ENCODE results near the gene OR13H1.
"Not testable (repeated sequence)": the region's sequence is repeated elsewhere in the genome, so short reads cannot be mapped to it uniquely, and the experiment has no call there.

The OR13H1 gene, protein sequence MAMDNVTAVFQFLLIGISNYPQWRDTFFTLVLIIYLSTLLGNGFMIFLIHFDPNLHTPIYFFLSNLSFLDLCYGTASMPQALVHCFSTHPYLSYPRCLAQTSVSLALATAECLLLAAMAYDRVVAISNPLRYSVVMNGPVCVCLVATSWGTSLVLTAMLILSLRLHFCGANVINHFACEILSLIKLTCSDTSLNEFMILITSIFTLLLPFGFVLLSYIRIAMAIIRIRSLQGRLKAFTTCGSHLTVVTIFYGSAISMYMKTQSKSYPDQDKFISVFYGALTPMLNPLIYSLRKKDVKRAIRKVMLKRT

DNA sequence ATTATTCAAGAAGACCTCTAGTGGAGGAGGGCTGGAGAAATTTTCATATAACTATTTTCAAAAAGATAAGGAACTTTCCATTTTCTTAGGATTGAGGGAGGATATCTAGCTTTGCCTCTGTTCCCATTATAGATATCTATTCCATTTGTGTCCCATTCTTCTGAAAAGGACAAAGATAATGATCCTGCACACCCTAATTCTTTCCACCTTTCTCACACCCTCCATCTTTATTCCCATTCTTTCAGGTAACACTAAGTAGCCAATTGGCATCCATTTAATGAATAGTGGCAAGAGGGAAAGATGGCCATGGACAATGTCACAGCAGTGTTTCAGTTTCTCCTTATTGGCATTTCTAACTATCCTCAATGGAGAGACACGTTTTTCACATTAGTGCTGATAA, at the start of gene OR13H1:
Gene OR13H1, plus strand, starts transcription at position 301 of the 400 bp plus-strand sequence. Its CDS starts 0 bp downstream, at position 301.
- DNase-seq = no peak

DNA sequence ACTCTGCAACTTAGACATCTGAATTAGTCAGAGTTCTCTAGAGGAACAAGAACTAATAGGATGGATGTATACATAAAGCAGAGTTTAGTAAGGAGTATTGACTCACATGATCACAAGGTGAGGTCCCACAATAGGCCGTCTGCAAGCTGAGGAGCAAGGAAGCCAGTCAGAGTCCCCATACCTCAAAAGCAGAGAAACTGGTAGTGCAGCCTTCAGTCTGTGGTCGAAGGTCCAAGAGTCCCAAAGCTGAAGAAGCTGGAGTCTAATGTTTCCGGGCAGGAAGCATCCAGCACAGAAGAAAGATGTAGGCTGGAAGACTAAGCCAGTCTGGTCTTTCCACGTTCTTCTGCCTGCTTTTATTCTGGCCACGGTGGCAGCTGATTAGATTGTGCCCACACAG, 42.3 kb upstream of the OR13H1 start:
- DNase-seq = not testable (repeated sequence)

DNA sequence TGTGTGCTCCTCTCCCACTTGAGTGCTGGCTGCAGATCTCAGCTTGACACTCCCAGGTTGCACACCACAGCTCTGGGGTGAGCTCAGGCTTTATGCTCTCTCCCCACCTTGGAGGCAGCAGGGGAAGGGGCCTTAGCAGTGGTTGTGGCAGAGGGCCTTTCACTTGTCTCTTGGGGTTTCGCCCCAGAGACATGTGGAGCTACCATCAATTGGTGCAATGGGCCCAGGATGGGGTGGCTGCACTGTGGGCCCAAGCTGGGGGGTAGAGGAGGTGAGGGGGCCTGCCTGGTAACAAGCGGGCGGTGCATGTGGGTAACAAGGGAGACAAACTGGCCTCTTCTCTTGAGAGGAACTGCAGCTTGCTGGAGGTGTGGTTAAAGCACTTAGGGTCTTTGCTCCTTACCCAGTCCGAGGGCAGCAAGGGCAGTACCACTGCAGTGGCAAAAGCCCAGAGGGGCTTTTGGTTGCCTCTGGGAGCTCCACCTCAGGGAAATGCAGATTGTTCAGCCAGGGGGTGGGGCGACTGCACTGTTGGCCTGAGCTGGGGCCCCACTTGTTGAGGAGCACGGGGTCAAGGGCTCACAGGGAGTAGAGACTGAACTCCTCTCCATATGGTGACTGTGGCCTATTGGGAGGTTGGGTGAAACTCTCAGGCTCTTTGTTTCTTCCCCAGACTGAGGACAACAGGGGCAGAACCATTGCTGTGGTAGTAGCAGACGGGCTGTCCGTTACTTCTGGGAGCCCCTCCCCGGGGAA, 30.5 kb upstream of the OR13H1 start:
- no peak for DNase-seq

DNA sequence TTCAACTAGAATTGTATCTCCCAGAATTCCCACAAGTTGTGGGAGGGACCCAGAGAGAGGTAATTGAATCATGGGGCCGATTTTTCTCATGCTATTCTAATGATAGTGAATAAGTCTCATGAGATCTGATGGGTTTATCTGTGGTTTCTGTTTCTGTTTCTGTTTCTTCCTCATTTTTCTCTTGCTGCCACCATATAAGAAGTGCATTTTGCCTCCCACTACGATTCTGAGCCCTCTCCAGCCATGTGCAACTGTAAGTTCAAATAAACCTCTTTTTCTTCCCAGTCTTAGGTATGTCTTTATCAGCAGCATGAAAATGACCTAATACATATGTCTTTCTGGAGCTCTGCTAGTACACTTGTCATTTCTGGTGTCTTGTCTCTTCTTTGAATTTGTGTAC, 22.1 kb upstream of the OR13H1 start:
- DNase-seq = no peak

DNA sequence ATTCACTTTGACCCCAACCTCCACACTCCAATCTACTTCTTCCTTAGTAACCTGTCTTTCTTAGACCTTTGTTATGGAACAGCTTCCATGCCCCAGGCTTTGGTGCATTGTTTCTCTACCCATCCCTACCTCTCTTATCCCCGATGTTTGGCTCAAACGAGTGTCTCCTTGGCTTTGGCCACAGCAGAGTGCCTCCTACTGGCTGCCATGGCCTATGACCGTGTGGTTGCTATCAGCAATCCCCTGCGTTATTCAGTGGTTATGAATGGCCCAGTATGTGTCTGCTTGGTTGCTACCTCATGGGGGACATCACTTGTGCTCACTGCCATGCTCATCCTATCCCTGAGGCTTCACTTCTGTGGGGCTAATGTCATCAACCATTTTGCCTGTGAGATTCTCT, 344 bp downstream of the OR13H1 start:
- no peak for DNase-seq

DNA sequence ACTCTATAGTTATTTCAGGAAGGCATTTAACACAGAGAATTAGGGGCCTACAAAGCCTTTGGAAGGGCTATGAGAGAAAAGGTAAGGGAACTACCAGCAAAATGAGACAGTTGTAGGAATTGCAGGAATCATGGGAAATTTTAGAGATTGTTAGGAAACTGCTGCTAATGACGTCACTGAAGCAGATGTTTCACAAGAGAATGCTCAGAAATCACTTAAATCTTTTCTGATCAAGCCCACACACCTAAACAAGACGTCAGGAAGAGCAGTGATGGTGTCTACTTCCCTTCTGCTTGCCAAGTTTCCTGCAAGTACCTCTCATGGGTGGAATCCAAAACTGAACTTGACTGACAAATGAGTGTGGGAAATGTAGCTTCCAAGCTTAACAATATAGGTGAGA, 5.1 kb downstream of the OR13H1 start:
- no peak for DNase-seq

DNA sequence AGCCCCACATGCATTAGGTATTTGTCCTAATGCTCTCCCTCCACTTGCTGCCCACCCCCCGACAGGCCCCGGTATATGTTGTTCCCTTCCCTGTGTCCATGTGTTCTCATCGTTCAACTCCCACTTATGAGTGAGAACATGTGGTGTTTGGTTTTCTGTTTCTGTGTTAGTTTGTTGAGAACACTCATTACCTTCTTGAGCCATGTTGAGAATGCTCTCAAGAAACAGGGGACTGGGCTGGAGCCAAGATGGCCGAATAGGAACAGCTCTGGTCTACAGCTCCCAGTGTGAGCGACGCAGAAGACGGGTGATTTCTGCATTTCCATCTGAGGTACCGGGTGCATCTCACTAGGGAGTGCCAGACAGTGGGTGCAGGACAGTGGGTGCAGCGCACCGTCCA, 8.6 kb downstream of the OR13H1 start:
- DNase-seq = not testable (repeated sequence)

DNA sequence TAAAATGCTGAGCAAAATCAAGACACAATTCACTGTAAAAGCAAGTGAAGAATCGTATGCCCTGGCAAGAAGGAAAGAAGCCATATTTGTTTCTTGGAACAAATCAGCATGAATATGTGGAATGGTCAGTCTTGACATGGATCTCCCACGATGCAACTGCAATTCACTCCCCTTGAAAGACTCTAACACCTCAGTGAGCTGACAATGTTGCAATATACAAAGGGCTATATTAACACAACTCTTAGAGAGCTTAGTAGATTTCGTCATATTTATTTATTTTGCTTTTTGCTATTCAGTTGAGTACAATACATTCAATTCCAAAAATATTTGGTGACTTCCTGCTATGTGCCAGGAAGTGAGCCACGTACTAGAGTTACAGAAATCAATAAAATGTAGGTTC, 14.7 kb downstream of the OR13H1 start:
- no peak for DNase-seq

DNA sequence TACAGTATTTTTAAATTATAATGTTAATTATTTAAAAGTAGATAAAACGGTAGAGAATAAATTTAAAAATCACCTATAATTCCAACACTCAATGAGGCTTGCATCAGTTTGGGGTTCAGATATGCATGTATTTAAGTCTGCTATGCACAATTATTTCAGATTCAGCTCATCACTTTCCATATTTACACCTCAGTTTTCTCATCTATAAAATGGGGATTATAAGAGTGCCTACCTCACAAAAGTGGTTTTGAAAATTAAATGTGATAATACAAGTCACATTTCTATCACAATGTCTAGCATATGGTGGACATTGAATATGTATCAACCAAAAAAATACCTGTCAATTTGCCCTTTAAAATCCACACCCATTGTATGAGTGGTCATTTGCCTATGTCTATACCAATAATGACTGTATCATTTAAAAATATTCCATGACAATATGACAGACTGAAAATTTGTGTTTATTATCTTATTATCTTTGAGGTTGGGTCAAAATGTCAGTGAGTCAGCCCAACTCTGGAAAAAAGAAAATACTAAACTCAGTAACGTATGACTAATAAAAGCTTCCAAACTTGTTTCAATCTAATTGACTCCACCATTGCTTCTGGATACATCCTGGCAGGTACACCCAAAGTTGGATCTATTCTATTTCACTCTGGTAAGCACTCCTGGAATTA, 20.8 kb downstream of the OR13H1 start:
- DNase-seq = no peak

DNA sequence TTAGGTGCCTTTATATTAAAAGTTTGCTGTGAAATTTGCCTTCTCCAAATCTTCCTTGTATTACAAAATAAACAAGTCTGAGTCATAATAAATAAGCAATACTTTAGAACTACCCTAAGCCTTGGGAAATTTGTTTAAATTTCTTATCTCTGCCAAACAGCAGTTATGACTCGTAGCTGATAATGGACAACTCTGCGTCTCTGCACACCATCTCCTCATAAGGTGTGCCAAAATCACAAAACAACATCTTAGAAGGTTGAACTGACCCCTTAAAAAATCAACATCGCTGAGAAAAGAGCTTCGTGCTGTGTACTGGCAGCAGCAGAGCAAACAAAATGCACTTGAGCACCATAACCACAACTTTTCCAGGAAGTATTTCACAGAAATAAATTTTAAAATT, 22.0 kb downstream of the OR13H1 start:
- DNase-seq = no peak

DNA sequence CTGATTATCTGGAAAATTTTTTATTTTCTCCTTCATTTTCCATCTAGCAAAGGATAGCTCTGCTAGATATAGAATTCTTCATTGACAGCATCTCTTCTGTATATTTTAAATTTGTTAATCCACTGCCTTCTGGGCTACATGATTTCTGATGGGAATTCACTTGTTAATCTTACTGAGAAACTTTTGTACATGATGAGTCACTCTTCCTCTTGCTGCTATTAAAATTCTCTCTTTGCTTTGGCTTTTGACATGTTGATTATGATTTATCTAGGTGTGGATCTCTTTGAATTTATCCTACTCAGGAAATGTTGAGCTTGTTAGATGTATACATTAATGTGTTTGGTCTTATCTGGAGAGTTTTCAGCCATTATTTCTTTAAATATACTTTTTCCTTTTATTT, 27.5 kb downstream of the OR13H1 start:
- DNase-seq = no peak

DNA sequence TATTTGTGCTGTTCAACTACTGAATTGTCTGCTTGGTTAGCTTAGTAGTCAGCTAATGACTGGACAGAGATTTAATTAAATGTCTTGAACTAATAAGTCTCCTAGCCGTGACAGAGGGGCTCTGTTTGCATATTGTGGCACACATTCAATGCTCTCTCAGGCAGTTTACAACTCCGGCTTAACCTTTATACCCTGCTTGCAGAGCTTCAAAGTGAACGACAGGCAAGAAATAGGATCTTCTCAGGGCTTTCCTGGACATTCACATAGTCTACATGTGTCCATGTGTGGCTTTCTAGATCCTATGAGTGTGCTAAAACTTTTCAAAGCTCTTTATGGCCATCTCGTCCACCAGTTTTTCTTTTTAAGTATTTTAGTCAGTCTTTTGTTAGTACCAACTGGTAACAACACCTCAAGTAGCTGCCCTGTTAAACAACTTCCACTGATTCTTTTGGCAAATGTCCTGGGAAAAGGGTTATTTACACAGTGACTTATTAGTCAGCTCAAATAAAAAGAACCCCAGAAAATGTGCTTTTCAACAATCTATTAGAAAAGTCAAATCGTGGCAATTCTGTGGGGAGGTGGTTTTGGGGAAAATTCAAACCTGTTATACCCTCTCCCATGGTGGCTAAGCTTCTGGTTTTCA, 28.6 kb downstream of the OR13H1 start:
- DNase-seq = no peak

DNA sequence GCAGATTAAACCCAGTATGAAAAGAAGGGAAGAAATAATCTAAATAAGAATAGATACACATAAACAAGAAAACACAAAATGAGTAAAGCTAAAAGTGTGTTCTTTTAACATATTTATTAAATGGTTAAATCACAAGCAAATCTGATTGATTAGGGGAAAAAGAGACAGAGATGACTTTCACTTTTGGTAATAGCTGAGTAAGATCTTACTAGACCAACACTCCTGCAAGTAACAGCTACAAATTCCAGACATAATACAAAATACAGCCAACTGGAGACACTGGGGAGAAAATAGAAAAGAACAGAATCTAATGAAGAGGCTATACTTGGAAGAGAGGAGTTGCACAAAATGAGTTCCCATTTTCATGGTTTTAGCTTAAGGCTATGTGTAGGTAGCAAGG, 33.5 kb downstream of the OR13H1 start:
- no peak for DNase-seq

DNA sequence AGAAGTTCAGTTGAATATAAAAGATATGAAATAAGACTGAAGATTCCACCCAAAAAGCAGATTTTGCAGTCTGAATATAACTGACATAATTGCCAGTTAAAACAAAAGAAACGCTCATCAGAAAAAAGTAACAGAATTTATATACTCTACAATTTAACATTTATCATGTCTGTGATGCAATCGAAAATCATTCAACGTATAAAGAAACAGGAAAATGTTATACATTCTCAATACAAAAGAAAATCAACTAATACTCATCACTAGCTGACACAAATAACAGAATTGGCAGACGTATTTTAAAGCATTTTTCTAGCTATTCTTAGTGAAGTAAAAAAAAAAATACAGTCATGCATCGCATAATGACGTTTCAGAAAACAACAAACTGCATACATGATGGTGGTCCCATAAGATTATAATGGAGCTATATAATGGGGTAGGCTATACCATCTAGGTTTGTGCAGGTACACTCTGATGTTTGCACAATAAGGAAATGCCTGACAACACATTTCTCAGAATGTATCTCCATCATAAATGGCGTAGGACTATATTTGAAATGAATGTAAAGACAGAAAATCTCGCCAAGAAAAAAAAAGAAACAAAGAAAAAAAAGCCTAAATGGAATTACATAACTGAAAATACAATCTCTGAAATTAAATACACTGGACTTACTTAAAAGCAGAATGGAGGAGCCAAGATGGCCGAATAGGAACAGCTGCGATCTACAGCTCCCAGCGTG, 34.3 kb downstream of the OR13H1 start:
- DNase-seq = no peak

DNA sequence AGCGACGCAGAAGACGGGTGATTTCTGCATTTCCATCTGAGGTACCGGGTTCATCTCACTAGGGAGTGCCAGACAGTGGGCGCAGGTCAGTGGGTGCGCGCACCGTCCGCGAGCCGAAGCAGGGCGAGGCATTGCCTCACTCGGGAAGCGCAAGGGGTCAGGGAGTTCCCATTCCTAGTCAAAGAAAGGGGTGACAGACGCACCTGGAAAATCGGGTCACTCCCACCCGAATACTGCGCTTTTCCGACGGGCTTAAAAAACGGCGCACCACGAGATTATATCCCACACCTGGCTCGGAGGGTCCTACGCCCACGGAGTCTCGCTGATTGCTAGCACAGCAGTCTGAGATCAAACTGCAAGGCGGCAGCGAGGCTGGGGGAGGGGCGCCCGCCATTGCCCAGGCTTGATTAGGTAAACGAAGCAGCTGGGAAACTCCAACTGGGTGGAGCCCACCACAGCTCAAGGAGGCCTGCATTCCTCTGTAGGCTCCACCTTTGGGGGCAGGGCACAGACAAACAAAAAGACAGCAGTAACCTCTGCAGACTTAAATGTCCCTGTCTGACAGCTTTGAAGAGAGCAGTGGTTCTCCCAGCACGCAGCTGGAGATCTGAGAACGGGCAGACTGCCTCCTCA, 35.0 kb downstream of the OR13H1 start:
- not testable (repeated sequence) for DNase-seq

DNA sequence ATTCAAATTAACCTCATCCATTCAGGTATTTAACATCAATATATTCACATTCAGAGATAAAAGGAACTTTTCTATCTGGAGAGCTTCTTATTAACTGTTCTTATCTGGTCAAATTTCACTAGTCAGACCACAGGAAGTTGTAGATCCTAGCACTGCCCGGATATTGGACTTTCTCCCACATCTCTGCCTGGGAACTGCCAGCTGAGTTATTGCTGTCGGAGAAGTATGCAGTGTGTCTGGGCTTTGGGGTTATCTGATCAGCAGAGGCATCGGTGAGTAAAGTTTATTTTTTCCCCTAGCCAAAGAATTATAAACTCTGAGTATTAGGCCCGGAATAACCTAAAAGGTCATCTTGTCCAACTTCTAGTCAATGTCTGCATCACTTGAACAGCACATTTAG, 45.1 kb downstream of the OR13H1 start:
- DNase-seq = no peak

Measured in NCI-H1694 treated with DMSO at 0.1 percent for 48 hours (cell line).